GM10266 (cell line): ENCODE measurements around the gene GANC.
"Not testable (repeated sequence)": the region's sequence is repeated elsewhere in the genome, so short reads cannot be mapped to it uniquely, and the experiment has no call there.

Experiments
- DNase-seq: peaks from one replicate; pipeline ENCODE4 v3.0.0; 2012; ENCODE audit errors: extremely low spot score
- TF ChIP-seq, protein P1 (sequence below): IDR thresholded peaks from 2 replicates; pipeline ENCODE4 v1.5.1; 2012; ENCODE audit warnings: mild to moderate bottlenecking, low read depth; ENCODE audit not compliant: control insufficient read depth, insufficient read depth; ENCODE audit errors: missing control alignments

Gene GANC

DNA sequence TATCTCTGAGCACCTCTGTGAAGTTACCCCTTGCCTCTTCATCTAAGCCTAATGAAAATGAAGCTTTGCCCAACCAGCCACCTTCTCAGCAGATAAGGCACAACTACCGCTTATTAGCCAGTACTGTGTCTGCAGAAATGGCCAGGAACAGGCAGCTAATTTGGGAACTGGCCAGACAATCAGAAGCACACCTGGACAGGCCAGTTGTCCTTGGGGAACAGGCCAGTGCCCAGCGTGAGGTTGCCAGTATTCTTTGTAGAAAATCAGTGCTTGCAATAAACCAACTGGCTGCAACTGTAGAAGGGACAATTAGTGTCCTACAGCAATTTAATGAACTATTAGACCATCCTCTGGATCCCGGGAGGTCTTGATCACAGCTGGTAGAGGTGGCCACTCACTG lies 10.7 kb downstream of the GANC start:
- TF ChIP-seq, protein P1, sequence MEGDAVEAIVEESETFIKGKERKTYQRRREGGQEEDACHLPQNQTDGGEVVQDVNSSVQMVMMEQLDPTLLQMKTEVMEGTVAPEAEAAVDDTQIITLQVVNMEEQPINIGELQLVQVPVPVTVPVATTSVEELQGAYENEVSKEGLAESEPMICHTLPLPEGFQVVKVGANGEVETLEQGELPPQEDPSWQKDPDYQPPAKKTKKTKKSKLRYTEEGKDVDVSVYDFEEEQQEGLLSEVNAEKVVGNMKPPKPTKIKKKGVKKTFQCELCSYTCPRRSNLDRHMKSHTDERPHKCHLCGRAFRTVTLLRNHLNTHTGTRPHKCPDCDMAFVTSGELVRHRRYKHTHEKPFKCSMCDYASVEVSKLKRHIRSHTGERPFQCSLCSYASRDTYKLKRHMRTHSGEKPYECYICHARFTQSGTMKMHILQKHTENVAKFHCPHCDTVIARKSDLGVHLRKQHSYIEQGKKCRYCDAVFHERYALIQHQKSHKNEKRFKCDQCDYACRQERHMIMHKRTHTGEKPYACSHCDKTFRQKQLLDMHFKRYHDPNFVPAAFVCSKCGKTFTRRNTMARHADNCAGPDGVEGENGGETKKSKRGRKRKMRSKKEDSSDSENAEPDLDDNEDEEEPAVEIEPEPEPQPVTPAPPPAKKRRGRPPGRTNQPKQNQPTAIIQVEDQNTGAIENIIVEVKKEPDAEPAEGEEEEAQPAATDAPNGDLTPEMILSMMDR = no peak
- DNase-seq = no peak

GRCh38 chr15:42284551-42284950 lies 11.6 kb downstream of the GANC start:
- no peak for DNase-seq
- TF ChIP-seq, protein P1 = no peak

- no peak for DNase-seq
- TF ChIP-seq, protein P1 = no peak
Measured at GRCh38 chr15:42285034-42285433, 12.0 kb downstream of the GANC start.

DNA sequence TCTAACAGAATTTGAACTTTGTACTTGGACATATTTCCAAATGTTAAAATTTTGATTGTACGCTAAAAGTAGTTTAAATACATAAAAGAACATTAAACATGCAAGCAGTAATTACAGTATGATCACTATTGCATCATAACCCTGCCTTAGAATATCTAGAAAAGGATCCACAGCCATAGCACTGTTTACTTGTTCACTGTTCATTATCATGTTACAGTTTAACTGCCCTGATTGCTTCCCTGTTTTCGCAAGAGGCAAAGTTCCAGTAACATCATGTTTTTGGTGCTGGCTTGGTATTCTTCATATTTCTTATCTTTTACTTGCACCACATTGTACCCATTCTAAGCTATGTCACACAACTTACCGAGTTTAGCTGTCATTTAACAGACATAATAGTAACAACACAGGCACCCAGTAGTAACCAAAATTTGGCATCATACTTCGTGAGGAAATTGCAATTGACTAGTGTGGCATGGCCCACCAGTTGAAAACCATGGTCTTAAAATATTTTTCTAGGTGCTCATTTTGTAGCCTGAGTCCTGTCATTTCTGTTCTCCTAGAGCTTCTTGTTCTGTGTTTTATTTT lies 13.5 kb downstream of the GANC start:
- no peak for DNase-seq
- TF ChIP-seq, protein P1 = no peak

DNA sequence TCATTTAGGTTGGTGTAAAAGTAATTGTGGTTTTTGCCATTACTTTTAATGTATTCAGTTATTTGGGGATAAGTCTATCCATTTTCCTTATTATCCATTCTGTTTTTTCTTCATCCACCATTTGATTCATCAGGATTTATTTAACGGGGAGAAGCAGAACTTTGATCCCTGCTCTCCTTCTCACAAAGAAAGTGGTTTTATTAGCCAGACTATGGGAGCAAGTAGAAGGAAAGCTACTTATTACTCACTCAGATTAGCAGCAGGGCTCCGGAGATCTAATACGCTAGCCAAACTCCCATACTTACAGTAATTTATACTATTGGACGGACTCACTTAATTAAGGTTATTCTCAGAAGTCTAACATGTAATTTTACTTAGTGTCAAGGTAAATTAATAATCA lies 14.9 kb downstream of the GANC start:
- no peak for DNase-seq
- TF ChIP-seq, protein P1 = no peak

DNA sequence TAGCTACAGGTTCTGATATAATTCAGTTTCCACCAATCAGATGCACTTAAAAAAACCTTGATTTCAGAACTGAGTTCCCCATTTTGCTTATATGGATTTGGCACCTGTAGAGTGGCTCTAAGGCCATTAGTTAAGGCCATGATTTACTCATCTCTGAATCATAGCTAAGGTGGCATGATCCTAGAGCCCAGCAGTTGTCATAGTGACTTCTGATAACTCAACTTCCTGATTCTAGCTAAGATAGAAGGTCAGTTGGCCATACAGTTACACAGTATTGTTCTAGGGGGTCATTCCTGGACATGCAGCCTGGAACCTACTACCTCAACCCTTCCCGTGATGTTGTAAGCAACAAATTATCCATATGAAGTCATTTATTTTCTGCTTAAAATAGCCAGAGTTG lies 16.2 kb downstream of the GANC start:
- DNase-seq = no peak
- TF ChIP-seq, protein P1 = no peak

- DNase-seq = not testable (repeated sequence)
Measured at GRCh38 chr15:42301004-42301403, 28.0 kb downstream of the GANC start.

DNA sequence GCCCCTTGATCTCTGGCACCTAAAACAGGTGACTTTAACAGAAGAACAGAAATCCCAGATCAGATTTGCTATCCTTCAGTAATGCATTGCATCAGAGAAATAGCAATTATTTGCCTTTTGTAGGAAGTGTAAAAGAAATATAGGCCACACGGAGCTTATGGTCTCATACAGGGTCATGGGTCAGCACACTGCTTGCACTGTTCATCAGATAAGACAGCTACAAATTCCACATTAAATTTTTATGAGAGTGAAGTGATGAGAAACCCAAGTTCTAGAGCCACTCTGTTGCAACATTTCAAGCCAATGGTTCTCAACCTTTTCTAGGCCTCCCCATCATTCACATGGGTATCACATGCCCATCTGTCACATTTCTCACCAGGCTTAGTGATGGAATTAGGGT lies 33.7 kb downstream of the GANC start:
- no peak for DNase-seq
- TF ChIP-seq, protein P1 = no peak
